Peyer's patch (tissue), 4 donors: Measurements from ENCODE around the gene RFTN1.

ENCODE experiments used
- POLR2A ChIP-seq, 2 donors: fragments of 450-650 bp; IDR thresholded peaks; one replicate each; pipeline ENCODE4 v1.5.1; 2017; ENCODE audit warnings: antibody characterized with exemption in 2 of 2, mild to moderate bottlenecking in 2 of 2, moderate library complexity in 2 of 2
- TF ChIP-seq, protein P1 (sequence below), 6 experiments: fragments of 450-650 bp in 4 of 6; fragments of 200-600 bp in 2 of 6; sonication (generic) in 1 of 6; IDR thresholded peaks; one replicate each; pipeline ENCODE4 v1.5.1; 2017 to 2019; ENCODE audit warnings: antibody characterized with exemption in 6 of 6, mild to moderate bottlenecking in 3 of 6, moderate library complexity in 1 of 6

DNA sequence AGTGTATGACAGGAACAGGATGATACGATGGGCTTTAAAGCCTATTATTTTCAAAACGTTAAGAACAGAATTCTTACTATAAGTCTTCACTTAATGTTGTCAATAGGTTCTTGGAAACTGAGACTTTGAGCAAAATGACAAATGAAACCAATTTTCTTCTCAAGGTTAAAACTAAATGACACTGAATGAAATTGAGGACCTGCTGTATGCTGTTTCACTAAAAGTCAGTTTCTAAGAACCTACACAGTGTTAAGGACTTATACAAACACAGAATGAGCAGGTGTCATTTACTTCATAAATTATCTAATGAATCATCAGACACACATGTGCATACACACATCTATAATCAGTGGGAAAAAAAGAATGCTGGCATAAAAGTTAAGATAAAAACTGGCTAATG, 106.9 kb downstream of the RFTN1 start:
- no peak for TF ChIP-seq POLR2A (IDR thresholded peaks at IDR 0.05)
- TF ChIP-seq, protein P1, sequence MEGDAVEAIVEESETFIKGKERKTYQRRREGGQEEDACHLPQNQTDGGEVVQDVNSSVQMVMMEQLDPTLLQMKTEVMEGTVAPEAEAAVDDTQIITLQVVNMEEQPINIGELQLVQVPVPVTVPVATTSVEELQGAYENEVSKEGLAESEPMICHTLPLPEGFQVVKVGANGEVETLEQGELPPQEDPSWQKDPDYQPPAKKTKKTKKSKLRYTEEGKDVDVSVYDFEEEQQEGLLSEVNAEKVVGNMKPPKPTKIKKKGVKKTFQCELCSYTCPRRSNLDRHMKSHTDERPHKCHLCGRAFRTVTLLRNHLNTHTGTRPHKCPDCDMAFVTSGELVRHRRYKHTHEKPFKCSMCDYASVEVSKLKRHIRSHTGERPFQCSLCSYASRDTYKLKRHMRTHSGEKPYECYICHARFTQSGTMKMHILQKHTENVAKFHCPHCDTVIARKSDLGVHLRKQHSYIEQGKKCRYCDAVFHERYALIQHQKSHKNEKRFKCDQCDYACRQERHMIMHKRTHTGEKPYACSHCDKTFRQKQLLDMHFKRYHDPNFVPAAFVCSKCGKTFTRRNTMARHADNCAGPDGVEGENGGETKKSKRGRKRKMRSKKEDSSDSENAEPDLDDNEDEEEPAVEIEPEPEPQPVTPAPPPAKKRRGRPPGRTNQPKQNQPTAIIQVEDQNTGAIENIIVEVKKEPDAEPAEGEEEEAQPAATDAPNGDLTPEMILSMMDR (IDR thresholded peaks at IDR 0.05): no peak
